GM18873 (cell line): ENCODE results near the gene GLT6D1.

Experiments used
- ATAC-seq: cut with Tn5 transposase; IDR thresholded peaks from one replicate; pipeline ENCODE4 v1.9.1; 2021; ENCODE audit warnings: mild to moderate bottlenecking, moderate library complexity, moderate number of reproducible peaks; ENCODE audit not compliant: unreplicated experiment, low FRiP score

Gene GLT6D1

GRCh38 chr9:135588886-135589595 is 50.3 kb downstream of the GLT6D1 start:
- no peak for ATAC-seq

GRCh38 chr9:135588371-135588770 is 51.0 kb downstream of the GLT6D1 start:
- ATAC-seq: no peak

- ATAC-seq: no peak
Observed at GRCh38 chr9:135587658-135588057, 51.7 kb downstream of the GLT6D1 start.

- no peak for ATAC-seq
Observed at GRCh38 chr9:135586601-135587109, 52.7 kb downstream of the GLT6D1 start.

GRCh38 chr9:135584934-135585333 is 54.4 kb downstream of the GLT6D1 start:
- ATAC-seq: no peak

- no peak for ATAC-seq
Observed at GRCh38 chr9:135584371-135584770, 55.0 kb downstream of the GLT6D1 start.

GRCh38 chr9:135583688-135584011 is 55.7 kb downstream of the GLT6D1 start:
- no peak for ATAC-seq

GRCh38 chr9:135582966-135583687 is 56.2 kb downstream of the GLT6D1 start:
- ATAC-seq: no peak

GRCh38 chr9:135582541-135582940 is 56.8 kb downstream of the GLT6D1 start:
- no peak for ATAC-seq

GRCh38 chr9:135581636-135582426 is 57.5 kb downstream of the GLT6D1 start:
- ATAC-seq: no peak

- no peak for ATAC-seq
Observed at GRCh38 chr9:135580664-135581380, 58.5 kb downstream of the GLT6D1 start.

- ATAC-seq: no peak
Observed at GRCh38 chr9:135579889-135580660, 59.3 kb downstream of the GLT6D1 start.

GRCh38 chr9:135579356-135579755 is 60.0 kb downstream of the GLT6D1 start:
- ATAC-seq: no peak

GRCh38 chr9:135577256-135577655 is 62.1 kb downstream of the GLT6D1 start:
- ATAC-seq: no peak

- ATAC-seq: no peak
Observed at GRCh38 chr9:135575995-135576631, 63.2 kb downstream of the GLT6D1 start.

GRCh38 chr9:135574943-135575342 is 64.4 kb downstream of the GLT6D1 start:
- no peak for ATAC-seq

GRCh38 chr9:135574331-135574730 is 65.0 kb downstream of the GLT6D1 start:
- no peak for ATAC-seq
